ENCODE data around the gene GRIA3. TPM values are rescaled to one million over a fixed set of nuclear protein-coding genes. Genes with fewer than 3 reads are reported as not detected.
A peak's percentile ranks its signal among the peaks of the same experiment; 100 is the strongest.

The GRIA3 gene
- total and polyA plus RNA-seq, 2 donors (not counting 1 experiment from before 2014, with no cell fraction given): 0.52 to 2.3 TPM

- TF ChIP-seq, protein P1, sequence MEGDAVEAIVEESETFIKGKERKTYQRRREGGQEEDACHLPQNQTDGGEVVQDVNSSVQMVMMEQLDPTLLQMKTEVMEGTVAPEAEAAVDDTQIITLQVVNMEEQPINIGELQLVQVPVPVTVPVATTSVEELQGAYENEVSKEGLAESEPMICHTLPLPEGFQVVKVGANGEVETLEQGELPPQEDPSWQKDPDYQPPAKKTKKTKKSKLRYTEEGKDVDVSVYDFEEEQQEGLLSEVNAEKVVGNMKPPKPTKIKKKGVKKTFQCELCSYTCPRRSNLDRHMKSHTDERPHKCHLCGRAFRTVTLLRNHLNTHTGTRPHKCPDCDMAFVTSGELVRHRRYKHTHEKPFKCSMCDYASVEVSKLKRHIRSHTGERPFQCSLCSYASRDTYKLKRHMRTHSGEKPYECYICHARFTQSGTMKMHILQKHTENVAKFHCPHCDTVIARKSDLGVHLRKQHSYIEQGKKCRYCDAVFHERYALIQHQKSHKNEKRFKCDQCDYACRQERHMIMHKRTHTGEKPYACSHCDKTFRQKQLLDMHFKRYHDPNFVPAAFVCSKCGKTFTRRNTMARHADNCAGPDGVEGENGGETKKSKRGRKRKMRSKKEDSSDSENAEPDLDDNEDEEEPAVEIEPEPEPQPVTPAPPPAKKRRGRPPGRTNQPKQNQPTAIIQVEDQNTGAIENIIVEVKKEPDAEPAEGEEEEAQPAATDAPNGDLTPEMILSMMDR (conservative IDR thresholded peaks at IDR 0.05 in 1 of 2, IDR thresholded peaks at IDR 0.05 in 1 of 2; ENCODE audit: low read depth in 1 of 2, low read length in 2 of 2): no peak
- TF ChIP-seq EZH2 (IDR thresholded peaks at IDR 0.05; ENCODE audit: low read length, missing control alignments): no peak
- H4K20me1 ChIP-seq (ENCODE audit: control insufficient read depth, extremely low read depth, insufficient read depth, low read length): no peaks in the 10 kb centered on the region
- H3K9me3 ChIP-seq (ENCODE audit: control insufficient read depth, insufficient read depth, low read depth, low read length): no peaks in the 10 kb centered on the region
- H3K4me2 ChIP-seq (ENCODE audit: extremely low read depth, insufficient read depth, low read length): no peak overlapping the region
- H3K27ac ChIP-seq (ENCODE audit: insufficient read depth, low read length): no peak overlapping the region
- H3K4me1 ChIP-seq (ENCODE audit: control insufficient read depth, extremely low read depth, insufficient read depth, low read length): no peaks in the 10 kb centered on the region
- DNase-seq (ENCODE audit: low read depth in 2 of 2): no peak
- H3K4me3 ChIP-seq (replicated peaks in 1 of 4; ENCODE audit: control extremely low read depth in 1 of 4, insufficient read depth in 1 of 4, low read depth in 3 of 4, low read length in 4 of 4): no peak overlapping the region
- H3K36me3 ChIP-seq (ENCODE audit: control insufficient read depth, insufficient read depth, low read length): no peaks in the 10 kb centered on the region
- H3K9ac ChIP-seq (ENCODE audit: insufficient read depth, low read length): no peak overlapping the region
- no peaks in the 10 kb centered on the region for H3K27me3 ChIP-seq (ENCODE audit: control insufficient read depth, insufficient read depth, low read length)
- H2AFZ ChIP-seq (ENCODE audit: low read length): no peak overlapping the region
- no peaks in the 10 kb centered on the region for H3K79me2 ChIP-seq (ENCODE audit: control insufficient read depth, insufficient read depth, low read length)
These were observed 302.2 kb downstream of the GRIA3 start for GRCh38 chrX:123486297-123486696.

GRCh38 chrX:123487236-123487635, 303.2 kb downstream of the GRIA3 start:
- TF ChIP-seq, protein P1 (conservative IDR thresholded peaks at IDR 0.05 in 1 of 2, IDR thresholded peaks at IDR 0.05 in 1 of 2; ENCODE audit: low read depth in 1 of 2, low read length in 2 of 2): no peak
- no peak for TF ChIP-seq EZH2 (IDR thresholded peaks at IDR 0.05; ENCODE audit: low read length, missing control alignments)
- Histone ChIP-seq H3K4me1 (ENCODE audit: control insufficient read depth, extremely low read depth, insufficient read depth, low read length) (no peaks in the 10 kb centered on the region), H3K4me3 (replicated peaks in 1 of 4; ENCODE audit: control extremely low read depth in 1 of 4, insufficient read depth in 1 of 4, low read depth in 3 of 4, low read length in 4 of 4) (no peak overlapping the region), H3K27ac (ENCODE audit: insufficient read depth, low read length) (no peak overlapping the region), H3K27me3 (ENCODE audit: control insufficient read depth, insufficient read depth, low read length) (no peaks in the 10 kb centered on the region), H3K79me2 (ENCODE audit: control insufficient read depth, insufficient read depth, low read length) (no peaks in the 10 kb centered on the region), H3K4me2 (ENCODE audit: extremely low read depth, insufficient read depth, low read length) (no peak overlapping the region), H4K20me1 (ENCODE audit: control insufficient read depth, extremely low read depth, insufficient read depth, low read length) (no peaks in the 10 kb centered on the region), H2AFZ (ENCODE audit: low read length) (no peak overlapping the region), H3K9ac (ENCODE audit: insufficient read depth, low read length) (no peak overlapping the region), H3K36me3 (ENCODE audit: control insufficient read depth, insufficient read depth, low read length) (no peaks in the 10 kb centered on the region), H3K9me3 (ENCODE audit: control insufficient read depth, insufficient read depth, low read depth, low read length) (no peaks in the 10 kb centered on the region)
- peak in 1 of 2 donors; percentile 47 for DNase-seq (ENCODE audit: low read depth in 2 of 2)

- H3K36me3 ChIP-seq (ENCODE audit: control insufficient read depth, insufficient read depth, low read length): no peaks in the 10 kb centered on the region
- no peak for TF ChIP-seq EZH2 (IDR thresholded peaks at IDR 0.05; ENCODE audit: low read length, missing control alignments)
- TF ChIP-seq, protein P1 (conservative IDR thresholded peaks at IDR 0.05 in 1 of 2, IDR thresholded peaks at IDR 0.05 in 1 of 2; ENCODE audit: low read depth in 1 of 2, low read length in 2 of 2): no peak
- H3K9me3 ChIP-seq (ENCODE audit: control insufficient read depth, insufficient read depth, low read depth, low read length): no peaks in the 10 kb centered on the region
- H3K4me1 ChIP-seq (ENCODE audit: control insufficient read depth, extremely low read depth, insufficient read depth, low read length): no peaks in the 10 kb centered on the region
- H3K4me2 ChIP-seq (ENCODE audit: extremely low read depth, insufficient read depth, low read length): no peak overlapping the region
- H3K9ac ChIP-seq (ENCODE audit: insufficient read depth, low read length): no peak overlapping the region
- H3K79me2 ChIP-seq (ENCODE audit: control insufficient read depth, insufficient read depth, low read length): no peaks in the 10 kb centered on the region
- no peak overlapping the region for H3K27ac ChIP-seq (ENCODE audit: insufficient read depth, low read length)
- no peaks in the 10 kb centered on the region for H3K27me3 ChIP-seq (ENCODE audit: control insufficient read depth, insufficient read depth, low read length)
- no peak overlapping the region for H3K4me3 ChIP-seq (replicated peaks in 1 of 4; ENCODE audit: control extremely low read depth in 1 of 4, insufficient read depth in 1 of 4, low read depth in 3 of 4, low read length in 4 of 4)
- no peaks in the 10 kb centered on the region for H4K20me1 ChIP-seq (ENCODE audit: control insufficient read depth, extremely low read depth, insufficient read depth, low read length)
- DNase-seq (ENCODE audit: low read depth in 2 of 2): peak in 1 of 2 donors; percentile 69
- H2AFZ ChIP-seq (ENCODE audit: low read length): no peak overlapping the region
These were observed 303.6 kb downstream of the GRIA3 start for GRCh38 chrX:123487669-123488068.

Data from fibroblast of lung (primary cell).